ENCODE results near the gene SPATA1.
"Not testable (repeated sequence)": the region's sequence is repeated elsewhere in the genome, so short reads cannot be mapped to it uniquely, and the experiment has no call there.

Gene SPATA1

DNA sequence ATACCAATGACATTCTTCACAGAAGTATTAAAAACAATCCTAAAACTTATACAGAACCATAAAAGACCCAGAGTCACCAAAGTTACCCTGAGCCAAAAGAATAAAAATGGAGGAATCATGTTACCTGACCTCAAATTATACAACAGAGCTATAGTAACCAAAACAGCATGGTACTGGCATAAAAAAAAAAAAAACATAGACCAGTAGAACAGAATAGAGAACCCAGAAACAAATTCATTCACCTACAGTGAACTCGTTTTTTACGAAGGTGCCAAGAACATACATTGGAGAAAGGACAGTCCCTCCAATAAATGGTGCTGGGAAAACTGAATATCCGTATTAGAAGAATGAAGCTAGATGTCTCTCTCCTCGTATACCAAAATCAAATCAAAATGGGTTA, 2.8 kb downstream of the SPATA1 start:
- no peak for DNase-seq

- no peak for DNase-seq
Measured at GRCh38 chr1:84510165-84510564, 4.0 kb downstream of the SPATA1 start.

GRCh38 chr1:84510668-84511067, 4.5 kb downstream of the SPATA1 start:
- DNase-seq: no peak

- no peak for DNase-seq
Measured at GRCh38 chr1:84524590-84524989, 18.4 kb downstream of the SPATA1 start.

GRCh38 chr1:84525779-84526178, 19.6 kb downstream of the SPATA1 start:
- no peak for DNase-seq

DNA sequence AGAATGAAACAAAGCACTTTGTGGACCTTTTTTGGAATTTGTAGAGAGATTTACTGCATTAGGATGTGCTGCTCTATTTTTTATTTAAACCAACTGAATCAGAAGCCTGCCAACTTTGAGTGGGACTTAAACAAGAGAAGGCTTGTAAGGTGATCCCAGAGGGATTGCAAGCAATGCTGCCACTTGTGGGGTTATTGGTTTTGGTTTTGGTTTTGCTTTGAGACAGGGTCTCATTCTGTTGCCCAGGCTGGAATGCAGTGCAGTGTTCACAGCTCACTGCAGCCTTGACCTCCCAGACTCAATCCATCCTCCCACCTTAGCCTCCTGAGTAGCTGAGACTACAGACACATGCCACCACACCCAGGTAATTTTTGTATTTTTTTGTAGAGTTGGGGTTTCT, 32.4 kb downstream of the SPATA1 start:
- no peak for DNase-seq

DNA sequence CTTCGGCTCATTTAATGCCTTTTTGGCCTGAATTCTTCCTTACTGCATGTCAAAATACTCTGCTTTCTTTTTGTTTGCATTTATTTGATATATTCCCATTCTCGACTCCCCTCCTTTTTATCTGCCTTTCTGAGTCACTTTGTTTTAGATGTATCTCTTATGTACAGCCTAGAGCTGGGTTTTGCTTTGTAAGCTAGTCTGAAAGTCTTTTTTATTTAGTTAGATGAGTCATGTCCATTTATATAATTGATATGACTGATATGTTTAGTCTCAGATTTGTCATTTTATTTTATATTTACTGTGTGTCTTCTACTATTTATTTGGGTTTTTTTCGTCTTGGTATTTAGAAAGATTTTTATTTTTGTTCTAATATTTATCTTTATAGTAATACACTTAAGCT, 33.8 kb downstream of the SPATA1 start:
- DNase-seq: no peak

GRCh38 chr1:84540759-84541158, 34.6 kb downstream of the SPATA1 start:
- no peak for DNase-seq

DNA sequence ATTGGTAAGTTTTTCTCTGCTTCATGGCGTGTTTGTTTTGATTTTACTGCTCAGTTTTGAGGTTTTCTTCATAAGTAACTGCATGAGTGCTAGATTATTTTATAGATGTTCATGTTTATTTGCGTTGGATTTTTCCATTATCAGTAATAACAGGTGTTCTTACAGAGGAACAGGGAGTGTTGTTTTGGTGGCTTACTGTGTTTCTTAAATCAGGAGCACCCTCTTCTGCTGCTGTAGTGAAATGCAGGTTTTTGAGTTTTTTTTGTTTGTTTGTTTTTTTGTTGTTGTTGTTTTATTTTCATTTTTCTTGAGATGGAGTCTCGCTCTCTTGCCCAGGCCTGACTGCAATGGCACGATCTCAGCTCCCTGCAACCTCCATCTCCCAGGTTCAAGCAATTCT, 35.5 kb downstream of the SPATA1 start:
- DNase-seq: no peak

GRCh38 chr1:84550826-84551225, 44.6 kb downstream of the SPATA1 start:
- DNase-seq: no peak

DNA sequence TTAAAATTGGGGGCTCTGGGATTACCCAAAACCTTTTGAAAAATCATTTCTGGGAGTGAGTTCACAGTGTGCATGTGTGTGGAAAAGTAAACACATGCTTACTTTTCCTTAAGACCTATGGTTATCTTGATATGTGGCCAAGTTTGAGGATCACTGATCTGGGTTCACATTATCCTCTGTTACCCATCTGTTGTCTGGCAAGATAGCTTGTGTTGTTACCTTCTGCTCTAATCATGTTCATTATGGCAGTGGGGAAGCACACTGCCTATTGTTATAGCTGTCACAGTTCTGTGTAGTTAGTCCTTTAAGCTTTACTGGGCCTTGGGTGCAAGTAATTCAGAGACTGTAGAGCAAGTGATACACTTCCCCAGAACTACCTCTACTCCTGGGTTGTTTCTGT, 63.0 kb downstream of the SPATA1 start:
- DNase-seq: no peak

DNA sequence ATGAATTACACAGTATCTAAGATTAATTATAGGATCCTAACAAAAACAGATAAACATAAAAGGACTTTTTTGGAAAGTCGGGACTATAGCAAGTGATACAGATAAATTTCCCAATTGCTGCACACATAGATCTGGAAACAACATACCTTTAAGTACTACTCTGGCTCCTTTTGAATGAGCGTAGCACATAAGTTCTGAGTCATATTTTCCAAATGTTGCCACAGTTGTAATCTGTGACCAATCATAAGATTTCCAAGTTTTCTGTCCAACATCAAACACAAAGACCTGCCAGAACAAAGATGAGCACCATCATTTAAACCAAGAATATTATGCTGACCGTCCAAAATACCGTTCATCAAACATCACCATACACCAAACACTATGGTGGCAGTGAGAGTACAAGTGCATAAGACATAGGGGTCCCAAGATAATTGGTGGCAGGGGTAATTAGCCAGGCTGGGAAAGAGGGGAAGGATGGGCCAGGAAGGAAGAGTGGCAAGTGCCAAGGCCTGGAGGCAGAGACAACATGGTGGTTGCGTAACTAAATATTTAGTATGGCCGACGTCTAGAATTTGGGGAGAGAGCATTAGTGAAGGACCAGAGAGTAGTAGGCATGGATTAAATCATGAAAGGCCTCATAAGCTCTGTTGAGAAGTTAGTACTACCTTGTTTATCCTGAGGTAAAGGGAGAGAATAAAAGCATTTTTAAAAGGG, 64.4 kb downstream of the SPATA1 start:
- no peak for DNase-seq

DNA sequence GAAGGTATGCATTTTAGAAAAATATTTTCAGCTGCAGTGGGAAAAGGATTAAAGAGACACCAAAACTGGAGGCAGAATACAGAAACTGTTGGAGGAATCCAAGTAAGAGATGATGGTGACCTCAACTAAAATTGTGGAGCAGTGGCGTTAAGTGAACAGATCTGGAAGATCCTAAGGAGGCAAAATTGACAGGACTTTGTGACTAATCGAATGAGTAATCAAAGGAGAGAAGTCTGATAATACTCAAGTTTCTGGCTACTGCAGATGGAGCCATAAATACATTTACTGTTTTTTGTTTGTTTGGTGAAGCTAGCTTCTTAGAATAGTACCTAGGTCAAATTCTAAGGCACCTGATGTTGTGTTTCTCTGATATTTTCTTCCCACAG, 65.0 kb downstream of the SPATA1 start:
- no peak for DNase-seq

DNA sequence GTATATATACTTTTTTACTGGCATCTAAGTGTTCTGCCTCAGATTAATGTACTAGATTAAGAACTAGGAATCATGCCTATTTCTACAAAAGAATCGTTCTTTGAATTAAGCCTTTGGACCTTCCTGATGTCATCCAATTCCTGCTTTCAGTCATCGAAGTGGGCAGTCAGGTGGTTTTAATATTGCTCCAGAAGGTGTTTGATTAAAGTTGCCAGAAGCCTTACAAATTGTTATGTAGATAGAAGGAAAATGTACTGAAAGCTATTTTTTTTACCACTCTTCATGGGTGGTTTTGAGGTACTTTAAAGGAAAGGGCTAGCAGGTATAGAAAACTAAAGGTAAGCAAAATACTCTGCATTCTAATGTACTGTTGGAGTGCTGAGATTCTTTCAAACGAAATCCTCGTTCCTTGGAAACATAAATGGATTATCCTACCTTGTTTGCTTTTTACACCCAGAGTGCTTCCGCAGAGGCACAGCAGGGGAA, 67.3 kb downstream of the SPATA1 start:
- DNase-seq: no peak

- peak; percentile 78 to 81 for DNase-seq
Measured at GRCh38 chr1:84573967-84574842, 68.0 kb downstream of the SPATA1 start, which contains the start of gene CTBS. TSS of gene CTBS (minus strand) at chr1:84574440. CDS start at chr1:84574415, 25 bp downstream.

DNA sequence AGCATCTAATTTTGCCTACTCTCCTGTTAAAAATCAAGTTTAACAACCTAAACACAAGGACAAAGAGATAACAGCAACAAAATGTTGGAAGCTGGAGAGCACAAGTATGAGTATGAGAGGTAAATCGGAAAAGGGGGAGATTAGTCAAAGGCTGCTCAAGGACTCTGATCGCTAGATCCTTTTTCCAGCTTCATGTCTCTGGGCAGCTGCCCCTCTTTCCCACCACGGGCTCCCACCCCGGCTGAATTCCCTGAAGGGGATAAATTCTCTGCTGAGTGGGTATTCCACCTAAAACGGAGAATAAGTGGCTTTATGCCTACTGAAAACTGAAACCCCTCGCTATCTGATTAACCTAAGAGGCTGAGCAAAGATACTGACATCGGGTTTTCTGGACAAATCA, 68.8 kb downstream of the SPATA1 start:
- DNase-seq: no peak

- DNase-seq: no peak
Measured at GRCh38 chr1:84581648-84582047, 75.5 kb downstream of the SPATA1 start.

GRCh38 chr1:84582802-84583587, 76.8 kb downstream of the SPATA1 start:
- no peak for DNase-seq

GRCh38 chr1:84583648-84584047, 77.5 kb downstream of the SPATA1 start:
- DNase-seq: no peak

GRCh38 chr1:84584126-84584525, 77.9 kb downstream of the SPATA1 start:
- DNase-seq: no peak

- no peak for DNase-seq
Measured at GRCh38 chr1:84585803-84586202, 79.6 kb downstream of the SPATA1 start.

GRCh38 chr1:84587099-84587498, 80.9 kb downstream of the SPATA1 start:
- no peak for DNase-seq

DNA sequence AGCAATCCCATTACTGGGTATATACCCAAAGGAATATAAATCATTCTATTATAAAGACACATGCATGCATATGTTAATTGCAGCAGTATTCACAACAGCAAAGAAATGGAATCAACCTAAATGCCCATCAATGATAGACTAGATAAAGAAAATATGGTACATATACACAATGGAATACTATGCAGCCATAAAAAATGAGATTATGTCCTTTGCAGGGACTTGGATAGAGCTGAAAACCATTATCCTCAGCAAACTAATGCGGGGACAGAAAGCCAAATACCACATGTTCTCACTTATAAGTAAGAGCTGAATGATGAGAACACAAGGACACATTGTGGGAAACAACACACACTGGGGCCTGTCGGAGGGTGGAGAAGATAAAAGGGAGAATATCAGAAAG, 88.8 kb downstream of the SPATA1 start:
- not testable (repeated sequence) for DNase-seq

Data from bone marrow (tissue), 2 donors.